ENCODE data around the gene RELT. TPM values are rescaled to one million over a fixed set of nuclear protein-coding genes. Genes with fewer than 3 reads are reported as not detected.

Gene RELT
- polyA plus RNA-seq, 1 donor = 3.3 TPM

DNA sequence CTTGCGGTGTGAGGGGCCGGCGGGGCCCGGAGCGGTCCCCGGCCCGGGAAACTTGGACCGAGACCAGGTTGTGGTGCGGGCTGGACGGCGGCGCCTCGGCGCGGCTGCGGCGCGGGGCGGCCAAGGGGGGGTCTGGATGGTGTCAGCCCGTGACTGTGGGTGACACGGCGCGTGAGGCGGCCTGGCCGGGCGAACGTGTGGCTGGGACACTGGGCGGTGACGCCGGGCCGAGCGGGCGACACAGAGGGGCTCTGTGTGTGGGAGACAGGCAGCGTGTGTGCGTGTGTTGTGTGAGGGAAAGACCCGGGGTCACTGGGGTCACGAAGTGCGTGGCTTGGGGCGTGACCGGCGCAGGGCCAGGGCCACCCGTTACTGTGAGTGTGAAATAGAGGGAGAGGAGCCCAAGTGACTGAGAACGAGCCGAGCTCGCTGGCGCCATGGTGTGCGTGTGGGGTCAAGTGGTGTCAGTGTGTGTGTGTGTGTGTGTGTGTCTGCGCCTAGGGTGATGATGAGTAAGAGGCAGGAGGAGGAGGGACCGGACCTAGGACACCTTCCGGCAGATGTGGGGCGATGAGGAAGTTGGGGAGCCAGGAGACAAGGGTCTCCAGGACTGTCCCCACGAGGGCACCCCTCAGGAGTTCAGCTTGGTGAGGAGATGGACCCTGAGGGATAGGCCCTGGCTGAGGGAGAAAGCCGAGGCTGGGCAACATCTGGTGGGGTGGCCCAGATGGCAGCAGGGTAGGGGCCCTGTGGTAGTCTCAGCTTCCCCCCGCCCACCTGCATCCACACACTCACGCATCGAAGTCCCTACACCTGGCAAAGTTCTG is 817 bp downstream of the RELT start:
- Histone ChIP-seq H3K36me3 (ENCODE audit: control insufficient read depth, insufficient read depth, low read length) (no peaks in the 10 kb centered on the region), H3K9me3 (ENCODE audit: control insufficient read depth, low read depth, low read length) (no peaks in the 10 kb centered on the region), H3K4me1 (ENCODE audit: control insufficient read depth, insufficient read depth, low read length) (peaks cover 12% of the 10 kb centered on the region), H3K27me3 (ENCODE audit: control insufficient read depth, insufficient read depth, low read length) (no peaks in the 10 kb centered on the region), H3K27ac (ENCODE audit: low read length) (no peak overlapping the region), H3K4me3 (ENCODE audit: low read length) (peak overlapping the region; percentile 62)
- peak; percentile 64 to 78 for DNase-seq
- no CpG with 5 or more reads among the region's 56 CpGs for WGBS (ENCODE audit: insufficient coverage, low lambda C conversion rate)

DNA sequence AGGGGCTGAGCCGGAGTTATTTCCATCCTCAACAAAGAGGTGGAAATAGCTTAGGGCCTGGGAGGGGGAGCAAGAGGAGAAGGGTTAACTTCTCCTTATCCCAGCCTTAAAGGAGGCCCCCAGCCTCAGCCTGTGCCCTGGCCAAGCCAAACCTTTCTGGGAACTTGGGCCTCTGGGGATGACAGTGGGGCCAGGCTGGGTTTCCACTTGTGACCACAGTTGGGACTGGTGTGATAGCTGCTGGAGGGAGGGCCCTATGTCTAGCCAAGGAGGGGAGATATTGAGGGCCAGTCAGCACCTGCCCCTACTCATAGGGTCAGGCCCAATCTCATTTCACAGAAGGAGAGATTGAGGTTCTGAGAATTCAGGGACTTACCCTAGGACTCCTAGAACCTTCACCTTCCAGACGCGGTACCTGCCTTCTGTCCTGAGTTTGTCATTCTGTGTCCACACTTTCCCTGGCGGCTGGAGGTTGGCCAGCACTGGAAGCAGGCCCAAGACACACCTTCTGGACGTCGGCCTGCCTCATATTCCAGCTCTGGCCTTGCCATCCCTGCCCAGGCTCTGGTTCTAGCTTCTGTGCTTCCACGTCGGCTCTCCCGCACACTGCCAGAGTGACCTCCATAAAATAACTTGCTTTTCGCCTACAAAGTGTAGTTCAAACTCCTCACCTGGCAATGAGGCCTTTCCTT is 3.1 kb downstream of the RELT start:
- peaks cover 24% of the 10 kb centered on the region for H3K4me1 ChIP-seq (ENCODE audit: control insufficient read depth, insufficient read depth, low read length)
- no CpG with 5 or more reads among the region's 10 CpGs for WGBS (ENCODE audit: insufficient coverage, low lambda C conversion rate)
- H3K27ac ChIP-seq (ENCODE audit: low read length) = no peak overlapping the region
- H3K4me3 ChIP-seq (ENCODE audit: low read length) = no peak overlapping the region
- DNase-seq = no peak
- H3K27me3 ChIP-seq (ENCODE audit: control insufficient read depth, insufficient read depth, low read length) = no peaks in the 10 kb centered on the region
- no peaks in the 10 kb centered on the region for H3K36me3 ChIP-seq (ENCODE audit: control insufficient read depth, insufficient read depth, low read length)
- H3K9me3 ChIP-seq (ENCODE audit: control insufficient read depth, low read depth, low read length) = no peaks in the 10 kb centered on the region

DNA sequence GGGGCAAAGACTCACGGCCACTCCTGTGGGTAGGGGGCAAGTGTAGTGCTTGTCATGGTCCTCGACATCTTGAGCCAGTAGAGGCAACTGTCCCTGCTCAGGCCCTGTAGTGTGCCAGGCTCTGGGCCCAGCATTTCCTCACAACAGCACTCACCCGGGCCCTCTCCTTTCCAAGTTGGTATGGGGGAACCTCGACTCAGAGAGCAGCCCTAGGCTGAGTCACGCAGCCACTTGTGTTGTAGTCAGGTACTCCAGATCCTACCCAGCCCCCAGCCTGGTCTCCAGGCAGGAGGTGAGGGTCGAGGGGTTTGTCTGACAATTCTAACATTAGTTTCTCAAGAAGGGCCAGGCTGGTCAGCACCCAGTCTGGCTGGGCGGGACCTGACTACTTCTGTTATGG is 4.1 kb downstream of the RELT start:
- no peaks in the 10 kb centered on the region for H3K36me3 ChIP-seq (ENCODE audit: control insufficient read depth, insufficient read depth, low read length)
- H3K4me1 ChIP-seq (ENCODE audit: control insufficient read depth, insufficient read depth, low read length) = peaks cover 27% of the 10 kb centered on the region
- H3K27me3 ChIP-seq (ENCODE audit: control insufficient read depth, insufficient read depth, low read length) = no peaks in the 10 kb centered on the region
- no peak overlapping the region for H3K4me3 ChIP-seq (ENCODE audit: low read length)
- DNase-seq = no peak
- no peak overlapping the region for H3K27ac ChIP-seq (ENCODE audit: low read length)
- WGBS (ENCODE audit: insufficient coverage, low lambda C conversion rate) = no CpG with 5 or more reads among the region's 7 CpGs
- no peaks in the 10 kb centered on the region for H3K9me3 ChIP-seq (ENCODE audit: control insufficient read depth, low read depth, low read length)

GRCh38 chr11:73380897-73381410 is 4.8 kb downstream of the RELT start:
- DNase-seq = no peak
- Histone ChIP-seq H3K27ac (ENCODE audit: low read length) (no peak overlapping the region), H3K27me3 (ENCODE audit: control insufficient read depth, insufficient read depth, low read length) (no peaks in the 10 kb centered on the region), H3K36me3 (ENCODE audit: control insufficient read depth, insufficient read depth, low read length) (no peaks in the 10 kb centered on the region), H3K4me3 (ENCODE audit: low read length) (no peak overlapping the region), H3K4me1 (ENCODE audit: control insufficient read depth, insufficient read depth, low read length) (peaks cover 30% of the 10 kb centered on the region), H3K9me3 (ENCODE audit: control insufficient read depth, low read depth, low read length) (no peaks in the 10 kb centered on the region)
- no CpG with 5 or more reads among the region's 4 CpGs for WGBS (ENCODE audit: insufficient coverage, low lambda C conversion rate)

DNA sequence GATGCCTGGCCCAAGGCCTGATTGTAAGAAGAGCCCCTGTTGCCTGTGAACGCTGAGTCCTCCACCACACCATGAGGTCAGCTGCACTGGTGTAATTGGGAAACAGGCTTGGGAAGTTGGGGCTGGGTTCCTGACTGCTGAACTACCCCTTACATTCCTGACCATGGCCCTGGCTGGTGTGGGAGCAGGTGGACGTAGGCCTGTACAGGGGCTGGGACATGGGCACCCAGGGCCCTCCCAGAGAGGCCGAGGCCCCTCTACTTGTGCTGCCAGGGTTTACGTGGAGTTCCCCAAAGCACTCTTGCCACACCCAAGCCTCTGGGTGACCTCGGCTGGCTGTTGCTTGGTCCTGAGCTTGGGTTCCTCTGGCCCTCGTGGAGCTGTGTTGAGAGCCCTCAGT is 5.4 kb downstream of the RELT start:
- Histone ChIP-seq H3K9me3 (ENCODE audit: control insufficient read depth, low read depth, low read length) (no peaks in the 10 kb centered on the region), H3K27ac (ENCODE audit: low read length) (no peak overlapping the region), H3K27me3 (ENCODE audit: control insufficient read depth, insufficient read depth, low read length) (no peaks in the 10 kb centered on the region), H3K4me1 (ENCODE audit: control insufficient read depth, insufficient read depth, low read length) (peaks cover 34% of the 10 kb centered on the region), H3K4me3 (ENCODE audit: low read length) (no peak overlapping the region), H3K36me3 (ENCODE audit: control insufficient read depth, insufficient read depth, low read length) (no peaks in the 10 kb centered on the region)
- no peak for DNase-seq
- no CpG with 5 or more reads among the region's 6 CpGs for WGBS (ENCODE audit: insufficient coverage, low lambda C conversion rate)

- no CpG with 5 or more reads among the region's 7 CpGs for WGBS (ENCODE audit: insufficient coverage, low lambda C conversion rate)
- Histone ChIP-seq H3K4me1 (ENCODE audit: control insufficient read depth, insufficient read depth, low read length) (peaks cover 31% of the 10 kb centered on the region), H3K4me3 (ENCODE audit: low read length) (no peak overlapping the region), H3K36me3 (ENCODE audit: control insufficient read depth, insufficient read depth, low read length) (no peaks in the 10 kb centered on the region), H3K27ac (ENCODE audit: low read length) (no peak overlapping the region), H3K27me3 (ENCODE audit: control insufficient read depth, insufficient read depth, low read length) (no peaks in the 10 kb centered on the region), H3K9me3 (ENCODE audit: control insufficient read depth, low read depth, low read length) (no peaks in the 10 kb centered on the region)
- no peak for DNase-seq
Measured at GRCh38 chr11:73382183-73382582, 6.0 kb downstream of the RELT start.

DNA sequence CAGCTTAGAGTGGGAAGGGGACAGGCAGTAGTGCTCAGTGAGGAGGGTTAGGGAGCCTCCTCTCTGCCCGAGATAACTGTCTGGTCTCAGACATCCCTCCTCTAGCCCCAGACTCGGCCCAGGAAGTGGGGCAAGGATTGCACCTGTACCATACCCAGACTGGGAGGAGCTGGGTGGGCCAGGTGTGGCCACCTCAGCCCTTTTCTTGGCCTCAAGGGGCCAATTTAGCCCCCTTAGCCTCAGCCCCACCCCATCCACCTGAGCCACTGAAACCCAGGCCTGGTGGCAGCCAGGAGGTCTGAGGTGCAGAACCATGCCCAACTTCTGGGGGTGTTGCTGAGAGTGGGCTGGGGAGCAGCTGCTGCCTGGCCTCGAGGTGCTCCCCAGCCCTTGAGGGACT is 6.5 kb downstream of the RELT start:
- WGBS (ENCODE audit: insufficient coverage, low lambda C conversion rate) = no CpG with 5 or more reads among the region's 3 CpGs
- H3K27ac ChIP-seq (ENCODE audit: low read length) = no peak overlapping the region
- DNase-seq = no peak

GRCh38 chr11:73383249-73384124 is 7.3 kb downstream of the RELT start:
- peak; percentile 40 to 58 for DNase-seq
- no peaks in the 10 kb centered on the region for H3K36me3 ChIP-seq (ENCODE audit: control insufficient read depth, insufficient read depth, low read length)
- no peak overlapping the region for H3K27ac ChIP-seq (ENCODE audit: low read length)
- peaks cover 26% of the 10 kb centered on the region for H3K4me1 ChIP-seq (ENCODE audit: control insufficient read depth, insufficient read depth, low read length)
- no peaks in the 10 kb centered on the region for H3K27me3 ChIP-seq (ENCODE audit: control insufficient read depth, insufficient read depth, low read length)
- H3K4me3 ChIP-seq (ENCODE audit: low read length) = no peak overlapping the region
- H3K9me3 ChIP-seq (ENCODE audit: control insufficient read depth, low read depth, low read length) = no peaks in the 10 kb centered on the region
- no CpG with 5 or more reads among the region's 9 CpGs for WGBS (ENCODE audit: insufficient coverage, low lambda C conversion rate)

More for the DNA sequence above, 6.5 kb downstream of the RELT start:
- no peaks in the 10 kb centered on the region for H3K27me3 ChIP-seq (ENCODE audit: control insufficient read depth, insufficient read depth, low read length)
- no peaks in the 10 kb centered on the region for H3K36me3 ChIP-seq (ENCODE audit: control insufficient read depth, insufficient read depth, low read length)
- no peak overlapping the region for H3K4me3 ChIP-seq (ENCODE audit: low read length)
- no peaks in the 10 kb centered on the region for H3K9me3 ChIP-seq (ENCODE audit: control insufficient read depth, low read depth, low read length)
- H3K4me1 ChIP-seq (ENCODE audit: control insufficient read depth, insufficient read depth, low read length) = peaks cover 26% of the 10 kb centered on the region

DNA sequence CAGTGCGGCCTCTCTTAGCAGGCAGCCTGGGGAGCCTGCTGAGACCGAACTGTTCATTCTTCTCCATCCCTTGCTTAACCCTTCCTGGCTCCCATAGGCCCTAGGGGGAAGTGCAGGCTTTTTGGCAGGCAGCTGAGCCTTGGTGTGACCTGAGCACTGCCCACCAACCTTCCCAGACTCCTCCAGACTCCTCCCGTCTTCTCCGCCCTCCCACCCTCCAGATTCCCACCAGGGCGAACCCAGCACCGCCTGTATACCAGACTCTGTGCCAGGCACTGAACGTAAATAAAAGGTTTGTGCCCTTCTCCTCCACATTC is 7.9 kb downstream of the RELT start:
- no peaks in the 10 kb centered on the region for H3K36me3 ChIP-seq (ENCODE audit: control insufficient read depth, insufficient read depth, low read length)
- no peak overlapping the region for H3K4me3 ChIP-seq (ENCODE audit: low read length)
- H3K27ac ChIP-seq (ENCODE audit: low read length) = no peak overlapping the region
- H3K4me1 ChIP-seq (ENCODE audit: control insufficient read depth, insufficient read depth, low read length) = peaks cover 26% of the 10 kb centered on the region
- no CpG with 5 or more reads among the region's 7 CpGs for WGBS (ENCODE audit: insufficient coverage, low lambda C conversion rate)
- H3K27me3 ChIP-seq (ENCODE audit: control insufficient read depth, insufficient read depth, low read length) = no peaks in the 10 kb centered on the region
- DNase-seq = no peak
- H3K9me3 ChIP-seq (ENCODE audit: control insufficient read depth, low read depth, low read length) = no peaks in the 10 kb centered on the region

DNA sequence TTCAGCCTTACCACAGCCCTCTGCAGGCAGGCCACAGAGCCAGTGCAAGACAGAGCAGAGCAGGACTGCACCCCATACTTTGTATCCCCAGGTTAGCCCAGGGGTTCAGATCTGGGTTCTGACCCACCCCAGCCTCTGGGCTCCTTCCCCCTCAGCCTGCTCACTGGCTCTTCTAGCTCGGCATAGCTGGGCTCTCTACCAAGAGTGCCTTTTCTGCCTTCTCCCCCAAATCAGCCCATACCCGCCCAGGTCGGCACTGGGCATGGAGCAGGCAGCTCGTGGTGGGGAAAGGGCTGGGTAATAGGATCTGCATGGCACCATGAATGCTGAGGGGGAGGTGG is 8.3 kb downstream of the RELT start:
- DNase-seq = no peak
- Histone ChIP-seq H3K9me3 (ENCODE audit: control insufficient read depth, low read depth, low read length) (no peaks in the 10 kb centered on the region), H3K36me3 (ENCODE audit: control insufficient read depth, insufficient read depth, low read length) (no peaks in the 10 kb centered on the region), H3K4me1 (ENCODE audit: control insufficient read depth, insufficient read depth, low read length) (peaks cover 26% of the 10 kb centered on the region), H3K27ac (ENCODE audit: low read length) (no peak overlapping the region), H3K4me3 (ENCODE audit: low read length) (no peak overlapping the region), H3K27me3 (ENCODE audit: control insufficient read depth, insufficient read depth, low read length) (no peaks in the 10 kb centered on the region)
- no CpG with 5 or more reads among the region's 4 CpGs for WGBS (ENCODE audit: insufficient coverage, low lambda C conversion rate)
